ENCODE data around the gene ST6GALNAC3.
"Not testable (repeated sequence)": the region's sequence is repeated elsewhere in the genome, so short reads cannot be mapped to it uniquely, and the experiment has no call there.

- not testable (repeated sequence) for TF ChIP-seq CTCF (IDR thresholded peaks at IDR 0.05; ENCODE audit: low read depth, low read length, poor library complexity, severe bottlenecking); EZH2phosphoT487 (IDR thresholded peaks at IDR 0.05; ENCODE audit: borderline replicate concordance, low read length)
These were observed 49.0 kb downstream of the ST6GALNAC3 start for GRCh38 chr1:76123411-76124064.
